RWPE2 (cell line): ENCODE measurements around the gene TBPL2.
A peak's percentile ranks its signal among the peaks of the same experiment; 100 is the strongest.

Source experiments
- ATAC-seq: fragments of 200-7000 bp; cut with Tn5 transposase; 3 replicates; pipeline ENCODE4 v1.9.1; 2021; ENCODE audit warnings: low read depth
- DNase-seq: peaks from one replicate; pipeline ENCODE4 v3.0.0-alpha.2; 2020; ENCODE audit warnings: low spot score
- H3K27ac ChIP-seq: fragments of 450-650 bp; 2 replicates; pipeline ENCODE4 v1.5.1; 2017; ENCODE audit warnings: mild to moderate bottlenecking; ENCODE audit not compliant: poor library complexity, severe bottlenecking
- H3K27me3 ChIP-seq: fragments of 250-450 bp; sonication (Bioruptor Pico); 2 replicates; pipeline ENCODE4 v1.5.1; 2021; ENCODE audit warnings: mild to moderate bottlenecking, moderate library complexity; ENCODE audit not compliant: insufficient read depth, poor library complexity, severe bottlenecking
- H3K36me3 ChIP-seq: fragments of 250-450 bp; sonication (Bioruptor Pico); 2 replicates; pipeline ENCODE4 v1.5.1; 2020; ENCODE audit warnings: low read depth, mild to moderate bottlenecking, moderate library complexity
- H3K4me1 ChIP-seq: fragments of 250-450 bp; sonication (Bioruptor Pico); 2 replicates; pipeline ENCODE4 v1.5.1; 2021; ENCODE audit warnings: mild to moderate bottlenecking, moderate library complexity; ENCODE audit not compliant: insufficient read depth, poor library complexity, severe bottlenecking
- H3K4me3 ChIP-seq: fragments of 250-450 bp; sonication (Bioruptor Pico); 2 replicates; pipeline ENCODE4 v1.5.1; 2021; ENCODE audit warnings: mild to moderate bottlenecking, moderate library complexity; ENCODE audit not compliant: severe bottlenecking
- H3K9me3 ChIP-seq: fragments of 250-450 bp; sonication (Bioruptor Pico); 2 replicates; pipeline ENCODE4 v1.5.1; 2021; ENCODE audit warnings: mild to moderate bottlenecking, moderate library complexity; ENCODE audit not compliant: severe bottlenecking
- CTCF ChIP-seq: fragments of 450-650 bp; IDR thresholded peaks from one replicate; pipeline ENCODE4 v1.5.1; 2017; ENCODE audit warnings: mild to moderate bottlenecking, moderate library complexity; ENCODE audit not compliant: poor library complexity, severe bottlenecking

Gene TBPL2

DNA sequence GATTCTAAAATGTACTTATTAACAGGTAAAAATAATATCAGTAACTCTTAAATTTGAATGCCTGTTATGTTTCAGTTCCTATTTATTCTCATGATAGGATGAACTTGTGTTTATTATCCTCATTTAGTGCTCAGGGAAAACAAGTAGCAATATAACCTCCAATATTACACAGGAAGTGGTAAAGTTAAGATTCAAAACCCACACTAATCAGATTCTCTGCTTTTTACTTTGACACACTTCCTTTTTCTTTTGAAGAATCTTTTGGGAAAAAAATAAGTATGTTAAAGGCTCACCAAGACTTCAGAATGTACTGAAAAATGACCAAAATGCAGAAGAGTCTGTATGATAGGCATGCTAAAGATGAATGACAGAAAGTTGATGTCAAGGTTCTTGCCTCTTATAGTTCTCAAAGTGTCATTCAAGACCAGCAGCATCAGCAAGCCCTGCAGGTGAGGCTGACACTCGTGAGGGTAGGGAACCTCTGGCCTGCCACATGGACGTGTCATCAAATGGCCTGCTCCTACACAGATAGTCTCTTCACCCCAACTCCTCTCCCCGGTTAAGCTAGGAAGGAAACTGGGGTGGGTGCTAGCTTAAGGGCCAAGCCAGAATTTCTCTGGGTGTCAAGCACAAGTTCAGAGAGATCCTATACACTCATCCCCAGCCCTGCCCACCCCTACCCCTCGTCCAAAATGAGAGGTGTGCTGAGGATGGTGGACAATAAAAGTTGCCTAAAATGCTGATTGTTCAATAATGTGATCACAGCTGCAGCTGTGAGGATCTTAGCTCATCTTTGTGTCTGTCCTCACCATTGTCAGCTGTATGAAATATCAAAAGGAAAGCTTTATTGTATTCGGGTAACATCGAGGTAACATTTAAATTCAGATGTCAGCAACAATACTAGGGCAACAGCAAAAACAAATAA is 6.3 kb downstream of the TBPL2 start:
- DNase-seq (no peak), ATAC-seq (no peak)
- Histone ChIP-seq H3K27ac (no peak overlapping the region), H3K4me1 (peaks cover 3% of the 10 kb centered on the region), H3K4me3 (no peak overlapping the region), H3K27me3 (peaks cover 3% of the 10 kb centered on the region), H3K9me3 (no peaks in the 10 kb centered on the region), H3K36me3 (no peaks in the 10 kb centered on the region)
- TF ChIP-seq CTCF, result no peak

- ATAC-seq (no peak), DNase-seq (no peak)
- peaks cover 2% of the 10 kb centered on the region for H3K27me3 ChIP-seq
- H3K27ac ChIP-seq, result no peak overlapping the region
- H3K9me3 ChIP-seq, result no peaks in the 10 kb centered on the region
- H3K4me3 ChIP-seq, result no peak overlapping the region
- no peak for TF ChIP-seq CTCF
- H3K36me3 ChIP-seq, result no peaks in the 10 kb centered on the region
- H3K4me1 ChIP-seq, result peaks cover 3% of the 10 kb centered on the region
Observed at GRCh38 chr14:55432628-55433027, 7.8 kb downstream of the TBPL2 start.

GRCh38 chr14:55430024-55430690 is 10.3 kb downstream of the TBPL2 start:
- ATAC-seq (peak; percentile 80), DNase-seq (peak; percentile 69)
- Histone ChIP-seq H3K27me3 (no peaks in the 10 kb centered on the region), H3K4me3 (no peak overlapping the region), H3K9me3 (no peaks in the 10 kb centered on the region), H3K27ac (no peak overlapping the region), H3K4me1 (peaks cover 9% of the 10 kb centered on the region), H3K36me3 (no peaks in the 10 kb centered on the region)
- TF ChIP-seq CTCF, result peak; percentile 83

DNA sequence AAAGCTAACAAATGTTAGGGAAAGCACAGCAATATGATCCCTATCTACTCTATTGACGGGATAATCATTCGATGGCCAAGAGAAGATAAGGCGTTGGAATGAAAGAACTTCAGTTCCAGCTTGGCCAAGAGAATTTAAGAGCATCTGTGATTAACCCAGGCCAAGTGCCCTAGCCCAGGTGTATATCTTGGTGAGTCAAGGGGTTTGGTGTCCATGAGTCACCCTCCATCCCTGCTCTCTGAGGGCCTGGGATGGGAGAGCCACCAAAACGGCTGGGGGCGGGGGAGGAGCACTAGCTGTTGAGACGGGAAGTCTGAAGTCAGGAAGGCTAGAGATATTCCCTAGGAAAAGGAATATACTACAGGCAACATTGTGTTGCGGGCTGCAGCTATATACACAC is 13.0 kb downstream of the TBPL2 start:
- Histone ChIP-seq H3K27me3 (no peaks in the 10 kb centered on the region), H3K36me3 (no peaks in the 10 kb centered on the region), H3K4me3 (no peak overlapping the region), H3K4me1 (peaks cover 9% of the 10 kb centered on the region), H3K27ac (peak overlapping the region; percentile 22), H3K9me3 (no peaks in the 10 kb centered on the region)
- ATAC-seq (peak; percentile 98), DNase-seq (peak; percentile 95)
- no peak for TF ChIP-seq CTCF
